Calu3 (cell line): ENCODE data around the gene LRRC25. TPM values are rescaled to one million over a fixed set of nuclear protein-coding genes. Genes with fewer than 3 reads are reported as not detected.

Experiments used
- BruUV-seq: library from RNA; stranded (reverse); fragments of 400-500 nt; replicated peaks from 2 replicates; lab custom pipeline; 2021; lab: Mats Ljungman, UMichigan
- CTCF ChIA-PET: fragments of 300-600 bp; sonication (Branson Sonifier 250); formaldehyde crosslinking; loops from one replicate; lab custom pipeline; 2022; ENCODE audit warnings: antibody characterized with exemption; lab: Charles Lee
- DNase-seq: peaks from one replicate; pipeline ENCODE4 v3.0.0; 2022
- H3K27ac Mint-ChIP-seq: one replicate; pipeline ENCODE4 v1.8.0; 2022; ENCODE audit warnings: mixed read lengths; ENCODE audit not compliant: unreplicated experiment
- H3K27me3 Mint-ChIP-seq: one replicate; pipeline ENCODE4 v1.8.0; 2022; ENCODE audit warnings: mixed read lengths; ENCODE audit not compliant: unreplicated experiment
- H3K36me3 Mint-ChIP-seq: one replicate; pipeline ENCODE4 v1.8.0; 2022; ENCODE audit warnings: mild to moderate bottlenecking, moderate library complexity, mixed read lengths; ENCODE audit not compliant: insufficient read depth, unreplicated experiment
- H3K4me1 Mint-ChIP-seq: one replicate; pipeline ENCODE4 v1.8.0; 2022; ENCODE audit warnings: mild to moderate bottlenecking, low read depth, mixed read lengths; ENCODE audit not compliant: unreplicated experiment
- H3K4me3 Mint-ChIP-seq: one replicate; pipeline ENCODE4 v1.8.0; 2022; ENCODE audit warnings: mild to moderate bottlenecking, low read depth, moderate library complexity, mixed read lengths; ENCODE audit not compliant: unreplicated experiment
- H3K9me3 Mint-ChIP-seq: one replicate; pipeline ENCODE4 v1.8.0; 2022; ENCODE audit warnings: low read depth, mixed read lengths; ENCODE audit not compliant: unreplicated experiment
- intact Hi-C: fragments of 100-400 bp; cut with micrococcal nuclease; formaldehyde crosslinking; loops from one replicate; pipeline ENCODE4 v1.10.0; 2022; ENCODE audit not compliant: unreplicated experiment
- total RNA-seq: library from RNA; stranded (reverse); gene quantifications from 2 replicates; pipeline ENCODE4 v1.2.3, GENCODE V29; 2022
- TF ChIP-seq, protein P1 (sequence below): fragments of 200-600 bp; IDR thresholded peaks from one replicate; pipeline ENCODE4 v1.8.0; 2022; ENCODE audit warnings: antibody characterized with exemption; ENCODE audit not compliant: unreplicated experiment

Gene LRRC25
- total RNA-seq, 1 experiment from 2014 or later = not detected

DNA sequence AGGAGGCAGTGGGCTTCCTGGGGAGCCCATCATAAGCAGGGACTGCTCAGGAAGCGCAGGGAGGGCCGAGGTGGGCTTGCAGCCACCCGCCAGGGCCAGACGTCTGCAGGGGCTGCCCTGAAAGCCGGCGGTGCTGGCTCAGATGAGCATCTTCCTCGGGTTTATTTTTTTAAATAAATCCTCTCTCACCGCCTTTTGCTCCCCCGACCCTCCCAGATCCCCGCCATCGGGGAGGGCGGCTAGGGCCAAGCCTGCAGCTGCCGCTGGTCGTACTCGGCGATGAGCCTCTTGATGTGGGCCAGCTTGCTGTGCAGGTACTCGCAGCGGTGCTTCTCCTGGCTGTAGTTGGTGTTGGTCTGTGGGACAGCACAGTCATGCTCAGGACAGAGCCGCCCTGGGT is 47.1 kb upstream of the LRRC25 start:
- DNase-seq = no peak
- intact Hi-C loops = no loop called here
- Mint-ChIP-seq H3K27me3 (no peaks in the 10 kb centered on the region), H3K27ac (no peak overlapping the region), H3K4me1 (peaks cover 17% of the 10 kb centered on the region), H3K9me3 (peaks cover 2% of the 10 kb centered on the region), H3K4me3 (no peak overlapping the region), H3K36me3 (peaks cover 32% of the 10 kb centered on the region)
- BruUV-seq = no TSS peak
- CTCF ChIA-PET = no interaction called here
- TF ChIP-seq, protein P1, sequence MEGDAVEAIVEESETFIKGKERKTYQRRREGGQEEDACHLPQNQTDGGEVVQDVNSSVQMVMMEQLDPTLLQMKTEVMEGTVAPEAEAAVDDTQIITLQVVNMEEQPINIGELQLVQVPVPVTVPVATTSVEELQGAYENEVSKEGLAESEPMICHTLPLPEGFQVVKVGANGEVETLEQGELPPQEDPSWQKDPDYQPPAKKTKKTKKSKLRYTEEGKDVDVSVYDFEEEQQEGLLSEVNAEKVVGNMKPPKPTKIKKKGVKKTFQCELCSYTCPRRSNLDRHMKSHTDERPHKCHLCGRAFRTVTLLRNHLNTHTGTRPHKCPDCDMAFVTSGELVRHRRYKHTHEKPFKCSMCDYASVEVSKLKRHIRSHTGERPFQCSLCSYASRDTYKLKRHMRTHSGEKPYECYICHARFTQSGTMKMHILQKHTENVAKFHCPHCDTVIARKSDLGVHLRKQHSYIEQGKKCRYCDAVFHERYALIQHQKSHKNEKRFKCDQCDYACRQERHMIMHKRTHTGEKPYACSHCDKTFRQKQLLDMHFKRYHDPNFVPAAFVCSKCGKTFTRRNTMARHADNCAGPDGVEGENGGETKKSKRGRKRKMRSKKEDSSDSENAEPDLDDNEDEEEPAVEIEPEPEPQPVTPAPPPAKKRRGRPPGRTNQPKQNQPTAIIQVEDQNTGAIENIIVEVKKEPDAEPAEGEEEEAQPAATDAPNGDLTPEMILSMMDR = no peak

DNA sequence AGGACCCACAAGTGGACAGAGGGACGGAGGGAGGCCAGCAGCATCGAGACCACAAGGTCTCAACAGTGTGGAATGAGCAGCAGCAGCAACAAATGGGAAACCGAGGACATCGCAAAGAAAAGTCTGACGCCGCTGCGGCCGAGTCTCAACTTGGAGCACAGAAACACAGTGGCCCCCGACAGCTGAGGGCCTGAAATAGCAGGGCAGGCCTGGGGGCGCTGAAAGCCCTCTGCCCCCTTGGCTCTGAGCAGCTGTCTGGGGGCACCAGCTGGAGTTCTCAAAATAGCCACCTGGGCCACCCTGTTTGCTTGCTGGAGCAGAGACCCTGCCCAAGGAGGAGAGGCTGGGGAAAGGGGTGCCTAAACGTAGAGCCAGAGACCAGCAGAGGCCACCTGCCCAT is 46.4 kb upstream of the LRRC25 start:
- Mint-ChIP-seq H3K9me3 (peaks cover 2% of the 10 kb centered on the region), H3K27me3 (no peaks in the 10 kb centered on the region), H3K4me3 (no peak overlapping the region), H3K27ac (no peak overlapping the region), H3K36me3 (peaks cover 39% of the 10 kb centered on the region), H3K4me1 (peaks cover 23% of the 10 kb centered on the region)
- no TSS peak for BruUV-seq
- TF ChIP-seq, protein P1 = no peak
- no peak for DNase-seq
- intact Hi-C loops = no loop called here
- CTCF ChIA-PET = no interaction called here

DNA sequence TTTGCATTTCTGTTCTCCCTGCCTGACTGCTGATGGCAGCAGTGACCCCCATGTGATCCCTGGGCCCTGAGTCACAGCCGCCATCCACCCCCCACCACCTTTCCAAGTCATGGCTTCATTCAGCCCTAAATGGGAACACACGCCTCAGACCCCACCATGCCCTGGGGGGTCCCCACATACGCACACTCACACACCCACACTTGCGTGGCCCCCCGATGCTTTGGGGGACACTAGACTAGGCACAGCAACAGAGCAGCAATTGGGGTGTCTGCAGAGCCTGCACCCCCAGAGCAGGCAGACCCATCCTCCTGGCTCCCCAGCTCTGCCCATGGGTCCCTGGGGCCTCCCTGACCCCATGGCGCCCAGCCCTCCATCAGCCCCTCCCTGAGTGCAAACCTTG is 46.0 kb upstream of the LRRC25 start:
- Mint-ChIP-seq H3K27ac (no peak overlapping the region), H3K36me3 (peaks cover 43% of the 10 kb centered on the region), H3K27me3 (no peaks in the 10 kb centered on the region), H3K4me3 (no peak overlapping the region), H3K4me1 (peaks cover 25% of the 10 kb centered on the region), H3K9me3 (peaks cover 2% of the 10 kb centered on the region)
- TF ChIP-seq, protein P1 = no peak
- intact Hi-C loops = no loop called here
- CTCF ChIA-PET = no interaction called here
- no peak for DNase-seq
- BruUV-seq = no TSS peak

DNA sequence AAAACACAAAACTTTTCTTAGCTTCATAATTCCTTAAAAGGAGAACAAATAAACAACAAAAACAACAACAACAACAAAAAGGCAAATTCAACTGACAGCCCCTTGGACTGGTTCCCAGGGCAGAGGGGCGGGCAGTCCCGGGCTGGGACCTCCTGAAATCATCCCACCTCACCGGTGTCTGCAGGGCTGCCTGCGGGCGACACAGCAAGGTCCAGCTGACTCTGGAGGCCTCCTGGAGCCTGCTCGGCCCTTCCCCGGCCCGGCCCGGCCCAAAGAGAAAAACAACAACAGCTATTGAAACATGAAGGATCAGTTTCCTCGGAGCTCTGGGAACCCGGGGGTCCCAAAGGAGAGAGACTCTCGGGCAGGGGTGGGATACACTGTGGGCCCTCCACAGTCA is 45.5 kb upstream of the LRRC25 start:
- CTCF ChIA-PET = no interaction called here
- intact Hi-C loops = no loop called here
- Mint-ChIP-seq H3K9me3 (peaks cover 2% of the 10 kb centered on the region), H3K4me1 (peaks cover 25% of the 10 kb centered on the region), H3K4me3 (no peak overlapping the region), H3K27ac (no peak overlapping the region), H3K36me3 (peaks cover 47% of the 10 kb centered on the region), H3K27me3 (no peaks in the 10 kb centered on the region)
- no TSS peak for BruUV-seq
- DNase-seq = no peak
- TF ChIP-seq, protein P1 = no peak
